ENCODE data around the gene SFXN2.

SFXN2 gene

GRCh38 chr10:102781921-102782557 is 67.6 kb downstream of the SFXN2 start:
- no peaks in the 10 kb centered on the region for H3K36me3 ChIP-seq (ENCODE audit: control insufficient read depth in 1 of 2, insufficient read depth in 2 of 2, low read length in 2 of 2)
- peaks cover 40 to 68% of the 10 kb centered on the region in 2 donors for H3K4me1 ChIP-seq (ENCODE audit: control insufficient read depth in 1 of 2, insufficient read depth in 2 of 2, low read length in 2 of 2)
- peak overlapping the region; percentile 18 to 36 for H3K4me3 ChIP-seq (ENCODE audit: low read depth in 1 of 2, low read length in 2 of 2)
- H3K27me3 ChIP-seq (ENCODE audit: low read depth, low read length), result no peaks in the 10 kb centered on the region
- H3K27ac ChIP-seq (ENCODE audit: low read length), result peak overlapping the region; percentile 94
- H3K9me3 ChIP-seq (ENCODE audit: control insufficient read depth in 1 of 2, low read length in 2 of 2), result no peaks in the 10 kb centered on the region

- H3K36me3 ChIP-seq (ENCODE audit: control insufficient read depth in 1 of 2, insufficient read depth in 2 of 2, low read length in 2 of 2), result no peaks in the 10 kb centered on the region
- no peaks in the 10 kb centered on the region for H3K9me3 ChIP-seq (ENCODE audit: control insufficient read depth in 1 of 2, low read length in 2 of 2)
- H3K4me1 ChIP-seq (ENCODE audit: control insufficient read depth in 1 of 2, insufficient read depth in 2 of 2, low read length in 2 of 2), result peaks cover 39 to 70% of the 10 kb centered on the region in 2 donors
- H3K4me3 ChIP-seq (ENCODE audit: low read depth in 1 of 2, low read length in 2 of 2), result peak overlapping the region; percentile 18 to 36
- H3K27ac ChIP-seq (ENCODE audit: low read length), result peak overlapping the region; percentile 94
- H3K27me3 ChIP-seq (ENCODE audit: low read depth, low read length), result no peaks in the 10 kb centered on the region
These were observed 68.5 kb downstream of the SFXN2 start for GRCh38 chr10:102782673-102783551.

DNA sequence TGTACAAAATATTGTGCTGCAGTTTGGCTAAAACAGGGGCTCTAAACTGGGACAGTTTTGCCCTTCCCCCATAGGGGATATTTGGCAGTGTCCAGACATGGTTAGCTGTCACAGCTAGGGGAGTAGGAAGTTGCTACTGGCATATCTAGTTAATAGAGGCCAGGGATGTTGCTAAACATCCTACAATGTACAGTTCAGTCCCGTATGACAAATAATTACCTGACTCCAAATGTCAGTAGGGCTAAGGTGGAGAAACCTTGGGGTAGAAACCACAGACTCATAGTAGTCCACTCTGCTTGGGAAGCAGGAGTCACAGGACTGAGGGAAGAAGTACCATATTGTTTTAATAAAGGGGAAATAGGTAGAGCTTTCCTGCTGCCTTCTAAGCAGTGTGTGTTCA is 69.1 kb downstream of the SFXN2 start:
- Histone ChIP-seq H3K27me3 (ENCODE audit: low read depth, low read length) (no peaks in the 10 kb centered on the region), H3K4me1 (ENCODE audit: control insufficient read depth in 1 of 2, insufficient read depth in 2 of 2, low read length in 2 of 2) (peaks cover 35 to 63% of the 10 kb centered on the region in 2 donors), H3K36me3 (ENCODE audit: control insufficient read depth in 1 of 2, insufficient read depth in 2 of 2, low read length in 2 of 2) (no peaks in the 10 kb centered on the region), H3K27ac (ENCODE audit: low read length) (peak overlapping the region; percentile 94), H3K9me3 (ENCODE audit: control insufficient read depth in 1 of 2, low read length in 2 of 2) (no peaks in the 10 kb centered on the region), H3K4me3 (ENCODE audit: low read depth in 1 of 2, low read length in 2 of 2) (peak overlapping the region; percentile 2 to 36)

DNA sequence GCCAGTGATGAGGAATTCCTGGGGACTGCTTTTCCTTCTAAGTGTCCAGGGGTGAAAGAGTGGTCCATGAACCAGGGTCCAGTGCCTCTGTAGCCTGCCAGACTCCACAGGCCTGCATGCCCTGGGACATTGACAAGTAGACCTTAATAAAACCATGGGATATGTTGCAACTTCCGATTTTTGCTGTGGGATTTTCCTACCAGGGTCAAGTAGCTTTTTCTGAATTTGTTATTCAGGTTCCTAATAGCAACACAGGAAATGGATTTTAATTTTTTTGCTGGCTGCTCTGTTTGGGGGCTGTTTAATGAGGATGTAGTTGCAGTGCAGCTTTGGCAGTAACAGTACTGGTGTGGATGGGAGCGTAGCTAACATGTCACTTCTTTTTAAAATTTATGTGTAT is 71.4 kb downstream of the SFXN2 start:
- Histone ChIP-seq H3K4me1 (ENCODE audit: control insufficient read depth in 1 of 2, insufficient read depth in 2 of 2, low read length in 2 of 2) (peaks cover 31 to 41% of the 10 kb centered on the region in 2 donors), H3K9me3 (ENCODE audit: control insufficient read depth in 1 of 2, low read length in 2 of 2) (no peaks in the 10 kb centered on the region), H3K36me3 (ENCODE audit: control insufficient read depth in 1 of 2, insufficient read depth in 2 of 2, low read length in 2 of 2) (no peaks in the 10 kb centered on the region), H3K27ac (ENCODE audit: low read length) (peak overlapping the region; percentile 42), H3K4me3 (ENCODE audit: low read depth in 1 of 2, low read length in 2 of 2) (peak overlapping the region in 1 of 2 donors; percentile 0), H3K27me3 (ENCODE audit: low read depth, low read length) (no peaks in the 10 kb centered on the region)

GRCh38 chr10:102791754-102792395 is 77.4 kb downstream of the SFXN2 start:
- Histone ChIP-seq H3K27me3 (ENCODE audit: low read depth, low read length) (no peaks in the 10 kb centered on the region), H3K9me3 (ENCODE audit: control insufficient read depth in 1 of 2, low read length in 2 of 2) (no peaks in the 10 kb centered on the region), H3K36me3 (ENCODE audit: control insufficient read depth in 1 of 2, insufficient read depth in 2 of 2, low read length in 2 of 2) (no peaks in the 10 kb centered on the region), H3K27ac (ENCODE audit: low read length) (peak overlapping the region; percentile 17), H3K4me1 (ENCODE audit: control insufficient read depth in 1 of 2, insufficient read depth in 2 of 2, low read length in 2 of 2) (peaks cover 13 to 62% of the 10 kb centered on the region in 2 donors), H3K4me3 (ENCODE audit: low read depth in 1 of 2, low read length in 2 of 2) (no peak overlapping the region)
